Spleen (tissue), 11 donors: Measurements from ENCODE around the gene KLHL2. TPM values are rescaled to one million over a fixed set of nuclear protein-coding genes. Genes with fewer than 3 reads are reported as not detected.
"Not testable (repeated sequence)": the region's sequence is repeated elsewhere in the genome, so short reads cannot be mapped to it uniquely, and the experiment has no call there.

Experiments
- DNase-seq: peaks from one replicate; pipeline ENCODE4 v3.0.0-alpha.2; 2020
- H3K27ac ChIP-seq, 8 donors: fragments of 200-600 bp; sonication (generic) in 7 of 8; 1 replicate in 4 of 8; 2 replicates in 4 of 8; pipeline versions ENCODE4 v1.5.0 to v1.8.0; 2016 to 2021; ENCODE audit warnings: inconsistent platforms in 4 of 8, mild to moderate bottlenecking in 4 of 8, moderate library complexity in 1 of 8
- H3K27me3 ChIP-seq, 7 donors: fragments of 200-600 bp; sonication (generic) in 6 of 7; replicated peaks in 1 of 7; 1 replicate in 4 of 7; 2 replicates in 3 of 7; pipeline versions ENCODE4 v1.5.0 to v1.8.0; 2016 to 2021; ENCODE audit warnings: inconsistent platforms in 3 of 7, mild to moderate bottlenecking in 1 of 7
- H3K36me3 ChIP-seq, 6 donors: fragments of 200-600 bp; sonication (generic) in 5 of 6; 1 replicate in 4 of 6; 2 replicates in 2 of 6; pipeline versions ENCODE4 v1.5.0 to v1.8.0; 2016 to 2021; ENCODE audit warnings: inconsistent platforms in 2 of 6
- H3K4me1 ChIP-seq, 6 donors: fragments of 200-600 bp; sonication (generic) in 5 of 6; 1 replicate in 3 of 6; 2 replicates in 3 of 6; pipeline versions ENCODE4 v1.5.0 to v1.8.0; 2016 to 2021; ENCODE audit warnings: inconsistent platforms in 3 of 6
- H3K4me3 ChIP-seq, 8 donors: fragments of 200-600 bp; sonication (generic) in 7 of 8; 1 replicate in 4 of 8; 2 replicates in 4 of 8; pipeline versions ENCODE4 v1.5.0 to v1.8.0; 2016 to 2021; ENCODE audit warnings: inconsistent platforms in 4 of 8, mild to moderate bottlenecking in 4 of 8, moderate library complexity in 2 of 8
- H3K9me3 ChIP-seq, 8 donors: fragments of 200-600 bp; sonication (generic) in 7 of 8; 1 replicate in 4 of 8; 2 replicates in 4 of 8; pipeline versions ENCODE4 v1.5.0 to v1.8.0; 2016 to 2021; ENCODE audit warnings: inconsistent platforms in 4 of 8
- POLR2AphosphoS5 ChIP-seq, 3 donors: sonication (generic); formaldehyde crosslinking; IDR thresholded peaks; one replicate each; pipeline ENCODE4 v1.5.1; 2017; ENCODE audit warnings: antibody characterized with exemption in 3 of 3
- WGBS, 5 donors: extraction: QIAGEN DNeasy Blood & Tissue Kit in 3 of 5; methylation state at CpG; one replicate each; pipeline versions ENCODE4 v1.1.5 to v1.1.7; 2013 to 2018; 5-methylcytosine and 5-hydroxymethylcytosine counted together
- intact Hi-C: fragments of 100-400 bp; cut with DNase I; formaldehyde crosslinking; loops from one replicate; pipeline ENCODE4 v1.15.0; 2023; ENCODE audit warnings: low total_unique reads
- polyA plus RNA-seq, 3 donors: library from polyadenylated mRNA; stranded (reverse); fragments of 200-250 nt; gene quantifications; one replicate each; pipeline ENCODE4 v1.2.1, GENCODE V29; 2013
- total RNA-seq, 7 donors: library from RNA; depleted of rRNA in 3 of 7; stranded (reverse); fragments of >200 nt in 3 of 7; fragmentation: NEBNext Ultra II Directional in 4 of 7; extraction: Animal tissue kit (Norgen Biotek cat#: 25700) in 4 of 7; gene quantifications; one replicate each; pipeline versions ENCODE4 v1.1.0 to v1.2.1, GENCODE V29; 2016 to 2021
- donor health status: healthy with polysubstance abuse.
- donor health status: DM: no; HTN: no; CAD: no; lungs with moderate emphysema.
- donor health status: DM: no; HTN: no; CAD: no.
- donor health status: Bipolar disorder and iron deficiency.
- donor health status: healthy.
- donor health status: DM: no; HTN: no; CAD: no.
- donor health status: DM: yes; HTN: yes; CAD: no.

KLHL2 gene
- total and polyA plus RNA-seq, 10 donors: 10.8 to 102 (median 48.5) TPM

DNA sequence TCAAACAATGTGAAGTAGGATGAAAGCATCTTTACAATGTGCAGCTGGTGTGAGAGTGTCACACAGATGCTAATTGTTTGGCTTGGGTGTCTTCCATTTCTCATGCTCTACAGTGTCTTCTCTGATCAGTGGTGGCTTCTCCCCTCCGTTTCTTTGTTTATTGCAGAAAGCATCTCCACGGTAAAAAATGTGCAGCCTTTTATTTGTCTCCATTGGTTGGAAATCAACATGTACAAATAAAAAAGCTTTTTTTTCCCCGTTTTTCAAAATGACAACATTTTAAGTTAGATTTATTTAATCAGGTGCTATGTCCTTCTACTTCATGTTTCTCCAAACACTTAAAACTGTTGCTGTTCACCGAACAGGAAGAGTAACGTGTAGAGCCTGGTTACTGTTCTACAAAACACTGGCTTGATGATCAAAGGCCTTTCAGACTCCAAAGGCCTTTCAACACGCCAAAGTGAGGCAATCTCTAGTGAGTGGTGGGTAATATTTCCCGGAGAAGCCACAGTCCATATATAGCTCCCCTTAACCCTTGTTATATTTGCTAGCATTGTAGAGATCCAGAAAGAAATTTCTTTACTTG is 48.8 kb downstream of the KLHL2 start:
- H3K36me3 ChIP-seq, DNase-seq, H3K27me3 ChIP-seq, H3K9me3 ChIP-seq, intact Hi-C loops: not testable (repeated sequence)
- 39 to 49% (median 46%) methylated on average over 6 to 7 of the region's 7 CpGs for WGBS, 5 donors
- Histone ChIP-seq H3K4me3 (peak overlapping the region in 1 of 8 donors; percentile 13), H3K4me1 (peaks cover 0 to 50% (median 27%) of the 10 kb centered on the region in 6 donors), H3K27ac (peak overlapping the region in 7 of 8 donors; percentile 57 to 91 (median 80))
- TF ChIP-seq POLR2AphosphoS5 (IDR thresholded peaks at IDR 0.05): peak in 1 of 3 donors; percentile 29

DNA sequence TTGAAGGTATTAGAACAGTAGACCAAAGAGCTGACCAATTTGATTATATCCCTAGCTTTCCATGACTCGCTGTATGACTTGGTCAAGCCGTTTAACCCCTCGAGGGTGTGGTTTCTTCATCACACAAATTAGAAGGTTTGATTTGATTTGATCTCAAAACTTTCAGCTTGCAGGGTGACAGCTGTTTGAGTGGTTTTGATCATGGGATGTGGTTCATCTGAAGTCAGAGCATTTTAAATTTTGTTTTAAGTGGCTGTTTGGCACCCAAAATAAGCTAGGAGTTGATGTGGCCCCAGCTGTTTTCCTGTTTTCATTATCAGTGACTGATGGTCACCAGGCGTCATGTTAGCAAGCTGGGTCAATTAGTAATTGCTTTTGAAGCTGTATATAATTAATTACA is 52.4 kb downstream of the KLHL2 start:
- H3K27me3 ChIP-seq, intact Hi-C loops, H3K9me3 ChIP-seq, DNase-seq, H3K4me3 ChIP-seq: not testable (repeated sequence)
- 46 to 65% (median 53%) methylated on average over 4 of the region's 4 CpGs for WGBS, 5 donors
- Histone ChIP-seq H3K27ac (peak overlapping the region in 1 of 8 donors; percentile 4), H3K36me3 (peaks cover 0 to 17% (median 0%) of the 10 kb centered on the region in 6 donors), H3K4me1 (peaks cover 0 to 55% (median 22%) of the 10 kb centered on the region in 6 donors)

- H3K9me3 ChIP-seq, DNase-seq, intact Hi-C loops, H3K4me3 ChIP-seq, H3K27me3 ChIP-seq: not testable (repeated sequence)
- WGBS, 5 donors: 75 to 84% (median 81%) methylated on average over 3 of the region's 3 CpGs
- H3K36me3 ChIP-seq: peaks cover 0 to 27% (median 0%) of the 10 kb centered on the region in 6 donors
- H3K27ac ChIP-seq: peak overlapping the region in 1 of 8 donors; percentile 33
- H3K4me1 ChIP-seq: peaks cover 0 to 34% (median 4%) of the 10 kb centered on the region in 6 donors
These were observed 54.9 kb downstream of the KLHL2 start for GRCh38 chr4:165262306-165262705.

- H3K4me3 ChIP-seq, H3K9me3 ChIP-seq, intact Hi-C loops, H3K27me3 ChIP-seq: not testable (repeated sequence)
- Histone ChIP-seq H3K27ac (peak overlapping the region in 2 of 8 donors; percentile 33 to 37), H3K36me3 (peaks cover 0 to 27% (median 0%) of the 10 kb centered on the region in 6 donors), H3K4me1 (peaks cover 0 to 29% (median 3%) of the 10 kb centered on the region in 6 donors)
- DNase-seq: peak; percentile 79
- WGBS, 5 donors: 54 to 93% (median 72%) methylated on average over 3 of the region's 3 CpGs
These were observed 56.1 kb downstream of the KLHL2 start for GRCh38 chr4:165263466-165263865.

DNA sequence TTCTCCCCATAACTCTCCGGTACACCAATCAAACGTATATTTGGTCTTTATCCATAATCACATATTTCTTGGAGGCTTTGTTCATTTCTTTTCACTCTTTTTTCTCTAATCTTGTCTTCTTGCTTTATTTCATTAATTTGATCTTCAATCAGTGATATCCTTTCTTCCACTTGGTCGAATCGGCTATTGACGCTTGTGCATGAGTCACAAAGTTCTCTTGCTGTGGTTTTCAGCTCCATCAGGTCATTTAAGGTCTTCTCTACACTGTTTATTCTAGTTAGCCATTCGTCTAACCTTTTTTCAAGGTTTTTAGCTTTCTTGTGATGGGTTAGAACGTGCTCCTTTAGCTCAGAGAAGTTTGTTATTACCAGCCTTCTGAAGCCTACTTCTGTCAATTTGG is 62.6 kb downstream of the KLHL2 start:
- H3K4me1 ChIP-seq, intact Hi-C loops, H3K27ac ChIP-seq, DNase-seq, H3K9me3 ChIP-seq, H3K27me3 ChIP-seq, H3K4me3 ChIP-seq: not testable (repeated sequence)
- 82 to 94% (median 88%) methylated on average over 7 of the region's 7 CpGs for WGBS, 5 donors
- peaks cover 0 to 31% (median 9%) of the 10 kb centered on the region in 6 donors for H3K36me3 ChIP-seq

DNA sequence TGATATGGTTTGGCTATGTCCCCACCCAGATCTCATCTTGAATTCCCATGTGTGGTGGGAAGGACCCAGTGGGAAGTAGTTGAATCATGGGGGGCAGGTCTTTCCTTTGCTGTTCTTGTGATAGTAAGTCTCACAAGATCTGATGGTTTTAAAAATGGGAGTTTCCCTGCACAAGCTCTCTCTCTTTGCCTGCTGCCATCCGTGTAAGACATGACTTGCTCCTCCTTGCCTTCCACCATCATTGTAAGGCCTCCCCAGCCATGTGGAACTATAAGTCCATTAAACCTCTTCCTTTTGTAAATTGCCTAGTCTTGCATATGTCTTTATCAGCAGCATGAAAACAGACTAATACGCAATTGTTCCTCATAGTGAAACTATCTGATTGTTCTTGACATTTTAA is 66.1 kb downstream of the KLHL2 start:
- DNase-seq, H3K27ac ChIP-seq, H3K4me1 ChIP-seq, H3K27me3 ChIP-seq, H3K4me3 ChIP-seq, intact Hi-C loops, H3K9me3 ChIP-seq: not testable (repeated sequence)
- WGBS, 5 donors: 50 to 88% (median 74%) methylated on average over 2 of the region's 2 CpGs
- H3K36me3 ChIP-seq: peaks cover 0 to 42% (median 12%) of the 10 kb centered on the region in 6 donors

DNA sequence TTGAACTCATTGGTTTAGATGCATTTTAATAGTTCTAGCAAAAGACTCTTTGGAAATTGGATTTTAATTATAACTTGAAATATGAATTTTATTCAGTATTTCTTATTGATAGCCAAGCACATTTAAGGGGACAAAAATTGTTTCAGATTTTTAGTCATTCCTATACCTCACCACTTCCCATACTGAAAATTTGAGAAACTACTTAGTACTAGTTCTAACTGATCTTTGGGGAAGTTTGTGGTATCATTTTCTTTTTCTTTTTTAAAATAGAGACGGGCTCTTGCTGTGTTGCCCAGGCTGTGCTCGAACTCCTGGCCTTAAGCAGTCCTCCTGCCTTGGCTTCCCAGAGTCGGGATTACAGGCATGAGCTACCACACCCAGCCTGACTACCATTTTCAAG is 68.0 kb downstream of the KLHL2 start:
- H3K9me3 ChIP-seq, H3K4me3 ChIP-seq, H3K27ac ChIP-seq, H3K4me1 ChIP-seq, DNase-seq, H3K27me3 ChIP-seq, intact Hi-C loops: not testable (repeated sequence)
- peaks cover 0 to 56% (median 11%) of the 10 kb centered on the region in 6 donors for H3K36me3 ChIP-seq
- 75 to 93% (median 78%) methylated on average over 2 to 3 of the region's 3 CpGs for WGBS, 5 donors

GRCh38 chr4:165279531-165279930 is 72.2 kb downstream of the KLHL2 start:
- 93 to 97% (median 95%) methylated on average over 20 of the region's 20 CpGs for WGBS, 5 donors
- H3K27ac ChIP-seq, intact Hi-C loops, H3K27me3 ChIP-seq, H3K4me3 ChIP-seq, H3K9me3 ChIP-seq, H3K4me1 ChIP-seq, DNase-seq: not testable (repeated sequence)
- peaks cover 0 to 56% (median 3%) of the 10 kb centered on the region in 6 donors for H3K36me3 ChIP-seq

DNA sequence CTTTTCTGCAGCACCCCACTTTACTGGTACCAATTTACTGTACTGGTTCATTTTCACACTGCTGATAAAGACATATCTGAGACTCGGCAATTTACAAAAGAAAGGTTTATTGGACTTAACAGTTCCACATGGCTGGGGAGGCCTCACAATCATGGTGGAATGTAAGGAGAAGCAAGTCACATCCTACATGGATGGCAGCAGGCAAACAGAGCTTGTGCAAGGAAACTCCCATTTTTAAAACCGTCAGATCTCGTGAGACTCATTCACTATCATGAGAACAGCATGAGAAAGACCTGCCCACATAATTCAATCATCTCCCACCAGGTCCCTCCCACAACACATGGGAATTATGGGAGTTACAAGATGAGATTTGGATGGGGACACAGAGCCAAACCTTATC is 77.3 kb downstream of the KLHL2 start:
- H3K27me3 ChIP-seq, H3K4me3 ChIP-seq, intact Hi-C loops, DNase-seq, H3K27ac ChIP-seq, H3K9me3 ChIP-seq: not testable (repeated sequence)
- 96 to 100% (median 98%) methylated on average over 3 of the region's 3 CpGs for WGBS, 5 donors
- Histone ChIP-seq H3K4me1 (peaks cover 0 to 38% (median 22%) of the 10 kb centered on the region in 6 donors), H3K36me3 (peaks cover 0 to 22% (median 0%) of the 10 kb centered on the region in 6 donors)

DNA sequence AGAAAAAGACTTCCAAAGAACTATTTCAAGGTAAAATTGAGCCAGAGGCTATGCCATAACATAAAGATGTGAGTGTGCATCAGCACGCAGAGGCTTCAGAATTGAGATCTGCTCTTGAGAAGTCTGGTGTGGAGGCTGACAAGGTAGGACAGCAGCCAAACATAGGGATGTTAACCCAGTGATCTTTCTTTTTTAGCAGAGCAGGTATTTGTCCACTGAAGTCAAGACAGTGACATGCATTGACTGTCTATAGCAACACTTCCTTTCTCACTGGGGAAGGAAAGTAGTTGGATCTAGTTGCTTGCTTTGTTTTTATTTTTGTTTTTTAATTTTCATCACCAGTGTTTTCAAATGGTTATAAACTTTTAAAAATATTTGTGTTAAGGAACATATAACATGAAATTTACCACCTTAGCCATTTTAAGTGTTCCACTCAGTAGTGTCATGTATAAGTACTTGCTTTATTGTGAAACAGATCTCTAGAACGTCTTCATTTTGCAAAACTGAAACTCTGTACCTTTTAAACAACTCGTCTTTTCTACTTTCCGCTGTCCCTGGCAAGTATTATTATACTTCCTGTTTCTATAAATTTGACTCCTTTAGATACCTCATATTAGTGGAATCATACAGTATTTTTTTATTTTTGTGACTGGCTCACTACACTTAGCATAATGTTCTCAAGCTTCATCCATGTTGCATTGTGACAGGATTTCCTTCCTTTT is 79.4 kb downstream of the KLHL2 start:
- H3K4me1 ChIP-seq: peaks cover 0 to 46% (median 22%) of the 10 kb centered on the region in 6 donors
- 41 to 58% (median 50%) methylated on average over 4 of the region's 4 CpGs for WGBS, 5 donors
- intact Hi-C loops: not testable (repeated sequence)

More for the DNA sequence above, 79.4 kb downstream of the KLHL2 start:
- H3K9me3 ChIP-seq, H3K4me3 ChIP-seq, H3K27me3 ChIP-seq, DNase-seq: not testable (repeated sequence)
- H3K36me3 ChIP-seq: peaks cover 0 to 18% (median 0%) of the 10 kb centered on the region in 6 donors
- peak overlapping the region in 6 of 8 donors; percentile 41 to 74 (median 54) for H3K27ac ChIP-seq
